Measurements from ENCODE around the gene MFAP1.

DNA sequence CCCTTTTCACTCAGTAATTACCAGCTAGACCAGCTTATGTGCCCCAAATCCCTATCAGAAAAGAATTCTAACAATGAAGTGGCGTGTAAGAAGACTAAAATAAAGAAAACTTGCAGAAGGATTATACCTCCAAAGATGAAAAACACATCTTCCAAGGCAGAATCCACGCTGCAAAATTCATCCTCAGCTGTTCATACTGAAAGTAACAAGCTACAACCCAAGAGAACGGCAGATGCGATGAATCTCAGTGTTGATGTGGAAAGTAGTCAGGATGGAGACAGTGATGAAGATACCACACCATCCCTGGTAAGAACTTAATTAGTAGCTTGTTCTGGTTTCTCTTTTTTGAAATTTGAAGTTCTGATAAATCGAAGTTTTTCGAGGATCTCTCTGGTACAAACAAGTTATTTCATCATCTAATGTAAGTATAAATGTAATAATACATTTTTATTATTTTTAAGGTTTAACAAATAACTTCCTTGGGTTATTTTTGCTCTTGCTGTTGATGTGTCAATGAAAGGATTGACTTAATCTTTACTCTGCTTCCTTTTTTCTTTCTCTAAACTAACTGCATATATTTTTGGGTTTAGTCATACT is 3.7 kb upstream of the MFAP1 start:
- TF ChIP-seq, protein P1, sequence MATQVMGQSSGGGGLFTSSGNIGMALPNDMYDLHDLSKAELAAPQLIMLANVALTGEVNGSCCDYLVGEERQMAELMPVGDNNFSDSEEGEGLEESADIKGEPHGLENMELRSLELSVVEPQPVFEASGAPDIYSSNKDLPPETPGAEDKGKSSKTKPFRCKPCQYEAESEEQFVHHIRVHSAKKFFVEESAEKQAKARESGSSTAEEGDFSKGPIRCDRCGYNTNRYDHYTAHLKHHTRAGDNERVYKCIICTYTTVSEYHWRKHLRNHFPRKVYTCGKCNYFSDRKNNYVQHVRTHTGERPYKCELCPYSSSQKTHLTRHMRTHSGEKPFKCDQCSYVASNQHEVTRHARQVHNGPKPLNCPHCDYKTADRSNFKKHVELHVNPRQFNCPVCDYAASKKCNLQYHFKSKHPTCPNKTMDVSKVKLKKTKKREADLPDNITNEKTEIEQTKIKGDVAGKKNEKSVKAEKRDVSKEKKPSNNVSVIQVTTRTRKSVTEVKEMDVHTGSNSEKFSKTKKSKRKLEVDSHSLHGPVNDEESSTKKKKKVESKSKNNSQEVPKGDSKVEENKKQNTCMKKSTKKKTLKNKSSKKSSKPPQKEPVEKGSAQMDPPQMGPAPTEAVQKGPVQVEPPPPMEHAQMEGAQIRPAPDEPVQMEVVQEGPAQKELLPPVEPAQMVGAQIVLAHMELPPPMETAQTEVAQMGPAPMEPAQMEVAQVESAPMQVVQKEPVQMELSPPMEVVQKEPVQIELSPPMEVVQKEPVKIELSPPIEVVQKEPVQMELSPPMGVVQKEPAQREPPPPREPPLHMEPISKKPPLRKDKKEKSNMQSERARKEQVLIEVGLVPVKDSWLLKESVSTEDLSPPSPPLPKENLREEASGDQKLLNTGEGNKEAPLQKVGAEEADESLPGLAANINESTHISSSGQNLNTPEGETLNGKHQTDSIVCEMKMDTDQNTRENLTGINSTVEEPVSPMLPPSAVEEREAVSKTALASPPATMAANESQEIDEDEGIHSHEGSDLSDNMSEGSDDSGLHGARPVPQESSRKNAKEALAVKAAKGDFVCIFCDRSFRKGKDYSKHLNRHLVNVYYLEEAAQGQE (IDR thresholded peaks at IDR 0.05): no peak
- TF ChIP-seq, protein P2, sequence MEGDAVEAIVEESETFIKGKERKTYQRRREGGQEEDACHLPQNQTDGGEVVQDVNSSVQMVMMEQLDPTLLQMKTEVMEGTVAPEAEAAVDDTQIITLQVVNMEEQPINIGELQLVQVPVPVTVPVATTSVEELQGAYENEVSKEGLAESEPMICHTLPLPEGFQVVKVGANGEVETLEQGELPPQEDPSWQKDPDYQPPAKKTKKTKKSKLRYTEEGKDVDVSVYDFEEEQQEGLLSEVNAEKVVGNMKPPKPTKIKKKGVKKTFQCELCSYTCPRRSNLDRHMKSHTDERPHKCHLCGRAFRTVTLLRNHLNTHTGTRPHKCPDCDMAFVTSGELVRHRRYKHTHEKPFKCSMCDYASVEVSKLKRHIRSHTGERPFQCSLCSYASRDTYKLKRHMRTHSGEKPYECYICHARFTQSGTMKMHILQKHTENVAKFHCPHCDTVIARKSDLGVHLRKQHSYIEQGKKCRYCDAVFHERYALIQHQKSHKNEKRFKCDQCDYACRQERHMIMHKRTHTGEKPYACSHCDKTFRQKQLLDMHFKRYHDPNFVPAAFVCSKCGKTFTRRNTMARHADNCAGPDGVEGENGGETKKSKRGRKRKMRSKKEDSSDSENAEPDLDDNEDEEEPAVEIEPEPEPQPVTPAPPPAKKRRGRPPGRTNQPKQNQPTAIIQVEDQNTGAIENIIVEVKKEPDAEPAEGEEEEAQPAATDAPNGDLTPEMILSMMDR (IDR thresholded peaks at IDR 0.05; ENCODE audit: low read depth, low read length, missing input control): no peak
- TF ChIP-seq, protein P3, sequence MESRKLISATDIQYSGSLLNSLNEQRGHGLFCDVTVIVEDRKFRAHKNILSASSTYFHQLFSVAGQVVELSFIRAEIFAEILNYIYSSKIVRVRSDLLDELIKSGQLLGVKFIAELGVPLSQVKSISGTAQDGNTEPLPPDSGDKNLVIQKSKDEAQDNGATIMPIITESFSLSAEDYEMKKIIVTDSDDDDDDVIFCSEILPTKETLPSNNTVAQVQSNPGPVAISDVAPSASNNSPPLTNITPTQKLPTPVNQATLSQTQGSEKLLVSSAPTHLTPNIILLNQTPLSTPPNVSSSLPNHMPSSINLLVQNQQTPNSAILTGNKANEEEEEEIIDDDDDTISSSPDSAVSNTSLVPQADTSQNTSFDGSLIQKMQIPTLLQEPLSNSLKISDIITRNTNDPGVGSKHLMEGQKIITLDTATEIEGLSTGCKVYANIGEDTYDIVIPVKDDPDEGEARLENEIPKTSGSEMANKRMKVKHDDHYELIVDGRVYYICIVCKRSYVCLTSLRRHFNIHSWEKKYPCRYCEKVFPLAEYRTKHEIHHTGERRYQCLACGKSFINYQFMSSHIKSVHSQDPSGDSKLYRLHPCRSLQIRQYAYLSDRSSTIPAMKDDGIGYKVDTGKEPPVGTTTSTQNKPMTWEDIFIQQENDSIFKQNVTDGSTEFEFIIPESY (IDR thresholded peaks at IDR 0.05): no peak
- TF ChIP-seq HNF4G (IDR thresholded peaks at IDR 0.05) (no peak), RXRA (IDR thresholded peaks at IDR 0.05) (no peak), RAD21 (IDR thresholded peaks at IDR 0.05) (no peak), FOXA1 (IDR thresholded peaks at IDR 0.05) (no peak), TAF1 (conservative IDR thresholded peaks at IDR 0.05) (no peak)
- TF ChIP-seq, protein P4, sequence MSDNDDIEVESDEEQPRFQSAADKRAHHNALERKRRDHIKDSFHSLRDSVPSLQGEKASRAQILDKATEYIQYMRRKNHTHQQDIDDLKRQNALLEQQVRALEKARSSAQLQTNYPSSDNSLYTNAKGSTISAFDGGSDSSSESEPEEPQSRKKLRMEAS (IDR thresholded peaks at IDR 0.05): no peak

Measured in liver (tissue), 3 donors.